GM12801 (cell line): ENCODE results near the gene PAQR4.

Source experiments
- CTCF ChIP-seq: IDR thresholded peaks from one replicate; pipeline ENCODE4 v1.5.1; 2011; ENCODE audit warnings: control low read depth; ENCODE audit not compliant: insufficient read length; ENCODE audit errors: extremely low read depth

The PAQR4 gene

GRCh38 chr16:3007957-3008689 is 39.0 kb downstream of the PAQR4 start:
- no peak for TF ChIP-seq CTCF

DNA sequence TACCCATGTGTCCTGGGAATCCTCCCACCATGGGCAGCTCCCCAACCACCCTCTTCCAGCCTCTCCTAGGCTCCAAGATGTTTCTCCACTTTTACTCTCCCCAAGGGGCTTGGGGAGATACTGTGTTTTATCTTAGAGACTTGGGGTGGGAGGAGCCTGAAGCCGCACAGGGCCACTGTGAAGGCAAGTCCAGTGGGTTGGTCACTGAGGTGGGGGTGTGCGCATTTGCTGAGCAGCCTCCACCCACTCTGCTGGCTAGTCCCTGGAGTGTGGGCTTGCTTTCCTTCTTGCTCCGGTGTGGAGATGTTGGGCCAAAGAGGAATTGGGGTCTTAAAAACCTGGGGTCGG is 39.5 kb downstream of the PAQR4 start:
- TF ChIP-seq CTCF = no peak

DNA sequence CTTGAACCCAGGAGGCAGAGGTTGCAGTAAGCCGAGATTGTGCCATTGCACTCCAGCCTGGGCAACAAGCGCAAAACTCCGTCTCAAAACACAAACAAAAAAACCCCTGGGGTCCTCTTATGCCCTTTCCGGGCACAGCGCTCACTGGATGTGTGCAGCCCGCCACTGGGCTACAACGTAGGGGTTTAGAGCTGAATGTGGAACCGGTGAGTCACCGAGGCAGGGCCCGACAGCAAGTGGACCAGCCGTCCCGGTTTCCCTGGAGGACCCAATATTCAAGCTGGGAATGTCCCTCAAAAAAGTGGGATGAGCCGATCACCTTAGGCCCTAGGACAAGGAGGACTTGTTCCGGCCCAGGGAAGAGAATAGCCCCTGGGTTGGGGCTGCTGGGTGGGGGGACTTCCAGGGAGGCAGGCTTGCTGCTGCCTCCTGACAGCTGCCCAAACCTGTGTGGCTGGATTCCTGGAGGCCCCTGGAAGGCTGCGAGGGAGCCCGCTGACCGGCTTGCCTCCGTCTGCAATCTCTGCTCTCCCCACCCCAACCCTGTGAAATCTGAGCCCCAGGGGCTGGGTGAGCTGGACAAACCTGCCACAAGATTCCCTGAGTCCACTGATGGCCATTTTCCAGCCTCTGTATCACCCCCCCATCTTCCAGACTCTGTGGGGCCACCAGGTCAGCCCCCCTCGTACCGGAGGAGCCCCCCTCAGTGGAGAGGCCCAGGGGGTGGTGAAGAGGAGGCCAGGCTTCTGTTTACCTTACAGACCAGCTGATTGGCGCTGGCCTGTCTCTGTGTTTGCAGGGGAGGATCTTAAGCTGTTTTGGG is 40.6 kb downstream of the PAQR4 start:
- TF ChIP-seq CTCF = no peak

GRCh38 chr16:3010510-3010909 is 41.4 kb downstream of the PAQR4 start:
- TF ChIP-seq CTCF = no peak

GRCh38 chr16:3012246-3012645 is 43.1 kb downstream of the PAQR4 start:
- TF ChIP-seq CTCF = no peak

DNA sequence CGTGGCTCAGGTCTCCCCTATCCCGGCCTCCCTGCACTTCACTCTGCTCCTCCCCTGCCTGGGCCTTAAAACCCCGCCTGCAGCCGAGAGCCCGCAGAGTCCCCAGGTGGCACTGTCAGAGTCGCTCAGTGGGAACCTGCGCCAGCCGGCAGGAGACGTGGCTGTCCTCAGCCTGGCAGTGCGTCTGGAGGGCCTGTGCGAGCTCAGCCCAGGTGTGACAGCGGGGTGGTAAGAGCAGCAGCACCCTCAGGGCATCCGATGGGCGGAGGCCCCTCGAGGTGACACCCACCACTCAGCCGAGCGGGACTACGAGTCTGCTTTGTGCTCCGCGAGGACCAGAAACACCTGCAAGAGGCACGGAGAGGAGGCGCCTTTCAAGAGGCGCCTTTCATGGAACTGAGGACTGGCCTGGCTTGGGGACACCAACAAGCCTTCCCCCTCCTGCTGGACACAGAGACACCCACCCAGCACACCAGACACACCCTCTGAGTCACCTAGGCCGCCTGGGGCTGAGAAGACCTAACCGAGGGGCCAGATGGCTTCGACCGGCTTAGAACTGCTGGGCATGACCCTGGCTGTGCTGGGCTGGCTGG is 43.8 kb downstream of the PAQR4 start, which contains the start of gene CLDN9:
TSS of gene CLDN9 (plus strand) at position 96 of the 593 bp plus-strand sequence. CDS start at position 536, 440 bp downstream.
- no peak for TF ChIP-seq CTCF

DNA sequence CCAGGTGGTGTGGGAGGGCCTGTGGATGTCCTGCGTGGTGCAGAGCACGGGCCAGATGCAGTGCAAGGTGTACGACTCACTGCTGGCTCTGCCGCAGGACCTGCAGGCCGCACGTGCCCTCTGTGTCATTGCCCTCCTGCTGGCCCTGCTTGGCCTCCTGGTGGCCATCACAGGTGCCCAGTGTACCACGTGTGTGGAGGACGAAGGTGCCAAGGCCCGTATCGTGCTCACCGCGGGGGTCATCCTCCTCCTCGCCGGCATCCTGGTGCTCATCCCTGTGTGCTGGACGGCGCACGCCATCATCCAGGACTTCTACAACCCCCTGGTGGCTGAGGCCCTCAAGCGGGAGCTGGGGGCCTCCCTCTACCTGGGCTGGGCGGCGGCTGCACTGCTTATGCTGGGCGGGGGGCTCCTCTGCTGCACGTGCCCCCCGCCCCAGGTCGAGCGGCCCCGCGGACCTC is 44.4 kb downstream of the PAQR4 start:
- no peak for TF ChIP-seq CTCF
